ENCODE measurements around the gene ENSA.
"Not testable (repeated sequence)": the region's sequence is repeated elsewhere in the genome, so short reads cannot be mapped to it uniquely, and the experiment has no call there.

Gene ENSA

DNA sequence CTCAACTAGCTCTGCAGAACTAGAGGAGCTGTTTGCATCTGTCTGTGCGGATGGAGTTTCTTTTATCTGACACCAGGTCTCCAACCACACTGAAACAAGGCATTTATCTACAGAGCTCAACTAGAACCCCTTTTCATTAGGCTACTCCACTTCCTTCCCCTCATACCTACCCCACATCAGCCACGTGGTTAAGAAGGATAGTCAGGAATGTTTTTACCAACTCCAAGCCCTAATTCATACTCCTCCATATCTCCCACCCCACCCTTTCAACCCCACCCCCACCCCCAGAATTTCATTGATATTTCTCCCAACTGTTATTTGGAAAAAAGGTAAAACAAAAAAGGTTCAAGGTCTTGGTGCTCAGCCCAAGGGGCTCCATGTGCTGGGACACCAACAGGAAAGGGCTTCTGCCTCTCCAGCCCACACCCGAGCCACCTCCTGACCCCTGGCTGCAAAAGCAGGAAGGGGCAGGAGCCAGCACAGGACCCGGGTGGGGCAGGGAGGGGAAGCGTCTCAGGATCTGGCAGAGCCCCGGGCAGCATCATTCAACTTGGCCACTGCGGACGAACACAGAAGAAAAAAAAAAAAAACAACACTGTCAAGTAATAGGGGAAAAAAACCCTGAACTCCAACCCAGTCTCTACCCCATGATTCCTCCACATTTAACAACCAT is 7.0 kb downstream of the ENSA start:
- no peak for DNase-seq

DNA sequence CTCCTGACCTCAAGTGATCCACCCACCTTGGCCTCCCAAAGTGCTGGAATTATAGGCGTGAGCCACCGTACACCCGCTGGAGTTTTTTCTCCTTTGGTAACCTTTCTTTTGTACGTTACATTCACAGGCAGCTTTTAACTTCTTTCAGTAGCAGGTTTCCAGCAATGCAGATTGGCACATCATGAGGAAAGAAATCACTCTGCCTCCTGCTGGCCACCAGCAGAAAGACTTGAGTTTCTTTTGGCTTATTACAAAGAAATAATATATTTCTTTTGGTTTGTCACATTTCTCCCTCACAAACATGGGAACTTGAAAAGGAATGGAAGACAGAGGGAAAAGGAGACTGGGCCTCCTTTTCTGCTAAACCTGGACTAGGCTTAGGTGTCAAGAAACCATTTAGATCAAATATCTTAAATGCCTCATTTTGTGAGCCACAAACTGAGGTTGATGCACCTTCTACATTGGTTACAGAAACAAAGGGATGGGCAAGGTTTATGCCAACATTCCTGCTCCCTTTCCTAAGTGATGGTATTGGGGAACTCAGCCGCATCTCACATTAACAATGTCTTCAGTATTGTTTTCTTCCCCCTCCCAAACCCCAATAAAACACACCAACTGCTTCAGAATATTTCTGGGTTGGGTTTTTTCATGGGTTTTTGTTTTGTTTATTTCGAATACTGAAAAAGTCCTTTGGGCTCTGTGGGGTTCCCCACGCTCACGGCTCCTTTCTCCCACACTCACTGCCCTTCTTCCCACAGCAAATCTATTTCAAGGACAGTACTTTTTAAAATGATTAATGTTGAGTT is 7.7 kb downstream of the ENSA start:
- DNase-seq: peak in 8 of 58 donors; percentile 4 to 25 (median 8)

DNA sequence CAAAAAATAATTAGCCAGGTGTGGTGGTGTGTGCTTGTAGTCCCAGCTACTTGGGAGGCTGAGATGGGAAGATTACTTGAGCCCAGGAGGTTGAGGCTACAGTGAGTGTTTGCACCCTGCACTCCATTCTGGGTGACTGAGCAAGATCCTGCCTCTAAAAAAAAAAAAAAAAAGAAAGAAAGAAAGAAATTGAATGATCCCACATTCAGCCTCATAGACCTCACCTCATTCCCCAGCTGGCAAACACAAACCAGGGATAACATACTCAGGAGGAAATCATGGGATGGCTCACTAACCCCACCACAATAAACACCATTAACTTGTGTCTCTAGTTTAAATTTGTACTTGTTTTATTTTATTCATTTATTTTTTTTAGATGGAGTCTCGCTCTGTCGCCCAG is 8.5 kb downstream of the ENSA start:
- DNase-seq: no peak

DNA sequence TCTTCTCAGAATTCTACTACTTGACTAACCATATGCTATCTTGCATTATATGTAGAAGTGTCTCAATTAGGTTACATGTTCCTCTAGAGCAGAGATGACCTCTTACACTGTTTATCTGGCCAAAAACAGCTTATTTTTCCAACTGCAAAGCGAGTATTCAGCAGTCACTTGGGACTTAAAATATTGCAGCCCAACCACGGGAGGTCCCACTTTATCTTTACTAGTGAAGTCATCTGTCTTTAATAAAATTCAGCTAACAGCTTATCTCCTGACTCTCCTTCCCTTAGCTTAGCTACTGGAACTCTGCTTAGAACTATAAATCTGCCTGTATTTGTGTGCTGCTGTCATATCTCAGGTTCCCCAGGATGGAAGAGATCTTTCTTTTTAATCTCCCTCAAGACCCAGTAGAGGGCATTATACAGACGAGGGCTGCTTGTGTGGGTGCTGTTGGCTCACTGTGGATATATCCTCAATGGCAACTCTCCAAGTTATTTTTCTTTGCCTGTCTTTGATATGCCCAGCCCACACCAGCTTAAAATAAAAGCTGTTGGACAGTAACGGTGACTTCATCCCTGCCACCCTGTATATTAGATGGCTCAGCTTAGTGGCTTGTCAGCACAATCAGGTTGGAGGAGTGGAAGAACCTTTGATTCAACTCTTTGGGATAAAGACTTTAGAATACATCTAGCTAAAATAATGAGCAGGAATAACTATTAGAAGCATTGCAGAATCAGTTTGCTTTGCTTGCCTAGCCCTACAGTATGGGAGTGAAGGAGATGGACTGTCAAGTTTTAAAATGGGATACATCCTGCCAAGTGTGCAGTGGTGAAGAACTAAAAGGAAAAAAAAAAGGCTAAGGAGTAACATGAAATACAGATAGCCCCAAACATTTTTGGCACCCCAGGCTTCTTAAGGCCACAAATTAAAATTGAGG is 9.6 kb downstream of the ENSA start:
- DNase-seq: peak in 6 of 58 donors; percentile 3 to 43 (median 24)

DNA sequence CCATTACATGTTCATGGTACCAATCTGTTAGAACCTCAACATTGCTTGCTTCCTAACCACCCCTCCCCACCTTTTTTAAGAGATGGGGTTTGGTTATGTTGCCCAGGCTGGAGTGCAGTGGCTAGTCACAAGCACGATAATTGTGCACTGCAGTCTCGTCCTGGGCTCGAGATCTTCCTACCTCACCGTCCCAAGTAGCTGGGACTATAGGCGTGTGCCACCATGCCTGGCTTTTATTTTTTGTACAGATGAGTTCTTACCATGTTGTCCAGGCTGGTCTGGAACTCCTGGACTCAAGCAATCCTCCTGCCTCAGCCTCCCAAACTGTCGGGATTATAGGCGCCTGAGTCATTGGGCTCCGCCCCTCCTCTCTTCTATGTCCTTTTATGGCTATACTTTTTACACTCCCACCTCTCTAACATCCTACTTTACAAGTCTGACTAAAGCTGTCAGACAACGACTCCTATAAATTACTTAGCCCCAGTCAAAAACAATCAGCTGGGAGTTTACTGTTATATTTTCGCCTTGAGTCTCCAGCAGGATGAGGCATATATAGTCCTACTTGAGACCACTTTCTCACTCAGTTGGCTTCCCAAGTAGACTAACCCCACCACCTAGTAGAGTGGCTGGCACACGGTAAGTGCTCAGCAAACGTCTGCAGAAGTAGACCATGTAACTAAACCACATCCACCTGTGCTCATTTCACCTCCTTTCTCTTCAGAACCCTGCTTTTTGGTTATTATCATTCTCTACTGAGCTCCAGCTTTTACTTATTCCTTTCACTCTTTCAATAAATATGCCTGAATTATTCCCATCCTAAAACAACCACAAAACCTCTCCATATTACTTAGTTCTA is 13.8 kb downstream of the ENSA start:
- no peak for DNase-seq

DNA sequence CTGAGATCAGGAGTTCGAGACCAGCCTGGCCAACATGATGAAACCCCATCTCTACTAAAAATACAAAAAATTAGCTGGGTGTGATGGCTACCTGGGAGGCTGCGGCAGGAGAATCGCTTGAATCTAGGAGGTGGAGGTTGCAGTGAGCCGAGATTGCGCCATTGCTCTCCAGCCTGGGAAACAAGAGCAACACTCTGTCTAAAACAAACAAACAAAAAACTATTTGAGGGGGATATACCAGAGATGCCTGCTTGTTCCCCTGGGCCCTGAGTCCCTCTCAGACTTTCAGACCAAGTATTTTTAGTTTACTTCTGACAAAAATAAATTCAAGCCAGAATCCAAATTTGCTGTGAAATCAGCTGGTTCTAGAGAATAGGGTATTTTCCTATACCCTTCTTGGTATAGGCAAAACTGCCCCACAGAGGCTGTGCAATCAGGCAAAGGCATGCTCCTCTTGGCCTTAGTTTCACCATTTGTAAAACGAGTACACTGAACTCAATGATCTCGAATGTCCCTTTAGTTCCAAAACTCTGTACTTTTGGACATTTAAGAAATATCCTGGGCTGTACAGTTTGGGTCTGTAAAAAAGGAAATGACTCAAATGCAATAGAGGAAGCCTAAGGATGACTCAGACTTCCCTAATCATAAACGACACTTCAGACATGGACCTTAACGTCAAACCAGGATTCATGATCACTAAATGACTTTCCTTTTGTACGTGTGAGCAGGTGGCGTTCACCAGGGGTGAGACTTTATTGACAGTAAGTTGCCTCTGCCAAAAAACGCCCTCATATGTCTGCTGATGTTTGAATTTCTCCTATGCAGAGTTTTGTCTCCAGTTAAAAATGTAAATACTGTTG is 16.1 kb downstream of the ENSA start:
- DNase-seq: peak in 3 of 58 donors; percentile 6 to 64 (median 10)

DNA sequence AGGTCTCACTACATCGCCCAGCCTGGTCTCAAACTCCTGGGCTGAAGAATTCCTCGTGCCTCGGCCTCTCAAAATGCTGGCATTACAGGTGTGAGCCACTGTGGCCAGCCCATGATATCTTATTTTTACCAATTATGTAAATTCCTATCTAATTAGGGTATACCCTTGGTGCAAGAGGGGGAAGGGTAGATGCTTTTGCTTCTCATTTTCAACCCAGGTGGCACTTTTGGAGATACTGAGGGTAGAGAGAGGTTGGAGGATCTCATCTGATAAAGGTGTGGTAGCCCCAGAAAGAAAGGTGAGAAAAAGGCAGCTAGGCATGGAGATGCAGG is 17.4 kb downstream of the ENSA start:
- DNase-seq: no peak

DNA sequence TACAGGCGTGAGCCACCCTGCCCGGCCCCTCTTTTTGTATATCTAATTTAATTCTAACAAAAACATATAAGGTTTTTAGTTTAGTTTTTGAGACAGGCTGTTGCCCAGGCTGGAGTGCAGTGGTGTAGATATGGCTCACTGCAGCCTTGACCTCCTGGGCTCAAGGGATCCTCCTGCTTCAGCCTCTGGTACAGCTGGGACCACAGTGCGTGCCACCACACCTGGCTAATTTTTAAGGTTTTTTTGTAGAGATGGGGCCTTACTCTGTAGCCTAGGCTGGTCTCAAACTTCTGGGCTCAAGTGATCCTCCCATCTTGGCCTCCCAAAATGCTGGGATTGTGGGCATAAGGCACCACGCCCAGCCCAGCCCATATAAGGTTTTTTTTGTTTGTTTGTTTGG is 18.8 kb downstream of the ENSA start:
- no peak for DNase-seq

DNA sequence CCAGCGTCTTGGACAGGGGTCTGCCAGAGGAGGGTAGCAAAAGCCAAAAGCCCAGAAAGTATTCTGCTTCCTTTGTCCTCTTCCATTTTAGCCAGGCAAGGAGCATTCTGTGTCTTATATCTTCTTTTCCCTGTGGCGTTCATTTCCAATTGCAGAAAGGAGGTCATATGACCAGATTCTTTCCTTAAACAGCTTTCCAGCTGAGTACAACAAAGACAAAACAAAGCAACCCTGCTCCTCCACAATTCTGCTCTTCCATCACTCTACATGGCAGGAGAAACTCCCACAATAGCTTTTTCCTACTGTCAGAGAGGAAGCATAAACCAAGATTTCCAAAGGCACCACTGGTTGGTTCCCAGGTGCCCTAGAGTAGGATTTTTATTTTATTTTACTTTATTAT is 19.7 kb downstream of the ENSA start:
- DNase-seq: peak in 1 of 58 donors; percentile 14

DNA sequence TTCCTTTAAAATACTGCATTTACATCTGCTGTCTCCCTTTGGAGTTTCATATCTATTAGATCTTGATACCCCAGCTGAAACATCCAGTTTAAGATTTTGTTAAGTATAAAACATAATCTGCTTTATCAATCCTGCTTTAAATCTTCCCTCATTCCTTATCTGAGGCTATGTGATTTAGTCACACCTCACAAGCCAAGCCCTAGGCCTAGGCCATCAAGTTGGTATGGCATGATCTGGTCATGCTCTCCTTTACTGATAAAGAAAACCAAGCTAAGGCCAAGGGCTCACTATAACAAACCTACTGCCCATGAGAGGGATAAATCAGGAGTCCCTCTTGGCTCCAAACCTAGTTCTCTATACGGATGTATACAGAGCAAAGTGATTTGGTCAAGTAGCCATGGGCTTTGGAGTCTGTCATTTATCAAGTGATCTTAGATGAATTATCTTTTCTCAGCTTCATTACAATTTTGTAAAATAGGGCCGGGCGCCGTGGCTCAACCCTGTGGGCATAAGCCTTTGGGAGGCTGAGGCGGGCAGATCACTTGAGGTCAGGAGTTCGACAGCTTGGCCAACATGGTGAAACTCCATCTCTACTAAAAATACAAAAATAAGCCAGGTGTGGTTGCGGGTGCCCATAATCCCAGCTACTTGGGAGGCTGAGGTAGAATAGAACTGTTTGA is 22.8 kb downstream of the ENSA start:
- DNase-seq: no peak

DNA sequence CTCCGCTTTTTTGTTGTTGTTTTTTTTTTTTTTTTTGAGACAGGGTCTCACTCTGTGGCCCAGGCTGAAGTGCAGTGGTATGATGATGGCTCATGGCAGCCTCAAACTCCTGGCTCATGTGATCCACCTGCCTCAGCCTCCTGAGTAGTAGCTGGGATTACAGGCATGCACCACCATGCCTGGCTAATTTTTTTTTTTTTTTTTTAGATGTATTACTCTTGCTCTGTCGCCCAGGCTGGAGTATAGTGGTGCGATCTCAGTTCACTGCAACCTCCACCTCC is 24.0 kb downstream of the ENSA start:
- not testable (repeated sequence) for DNase-seq

DNA sequence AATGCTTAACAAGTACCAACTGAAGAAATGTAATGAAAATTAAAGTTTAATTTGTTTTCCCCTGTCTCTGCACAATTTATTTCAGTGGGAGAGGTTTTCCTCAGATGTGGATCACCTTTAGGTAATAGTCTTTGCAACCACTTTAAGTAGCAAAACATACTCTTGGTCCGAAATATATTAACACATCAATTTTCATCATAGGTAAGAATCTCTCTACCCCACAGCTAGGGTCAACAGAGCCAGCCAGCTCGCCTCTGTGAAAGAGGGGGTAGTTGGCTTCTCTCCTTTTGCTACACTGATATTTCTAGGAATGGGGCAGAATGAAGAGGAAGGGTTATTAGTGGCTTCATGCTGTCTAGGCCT is 25.2 kb downstream of the ENSA start:
- no peak for DNase-seq

DNA sequence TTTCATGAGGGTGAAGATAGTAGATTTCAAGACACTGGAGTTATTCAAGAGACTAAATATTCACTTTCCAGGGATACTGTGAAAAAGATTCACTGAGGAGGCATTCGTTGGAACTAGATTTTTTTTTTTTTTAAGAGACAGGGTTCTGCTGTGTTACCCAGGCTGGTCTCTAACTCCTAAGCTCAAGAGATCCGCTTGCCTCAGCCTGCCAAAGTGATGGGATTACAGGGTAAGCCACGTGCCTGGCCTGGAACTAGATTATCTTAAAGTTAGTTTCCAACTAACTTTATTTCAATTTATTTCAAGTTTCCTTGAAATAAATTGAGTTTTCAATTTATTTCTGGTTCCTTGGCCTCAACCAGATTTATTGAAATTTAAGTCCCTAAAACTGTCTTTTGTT is 25.7 kb downstream of the ENSA start:
- no peak for DNase-seq

DNA sequence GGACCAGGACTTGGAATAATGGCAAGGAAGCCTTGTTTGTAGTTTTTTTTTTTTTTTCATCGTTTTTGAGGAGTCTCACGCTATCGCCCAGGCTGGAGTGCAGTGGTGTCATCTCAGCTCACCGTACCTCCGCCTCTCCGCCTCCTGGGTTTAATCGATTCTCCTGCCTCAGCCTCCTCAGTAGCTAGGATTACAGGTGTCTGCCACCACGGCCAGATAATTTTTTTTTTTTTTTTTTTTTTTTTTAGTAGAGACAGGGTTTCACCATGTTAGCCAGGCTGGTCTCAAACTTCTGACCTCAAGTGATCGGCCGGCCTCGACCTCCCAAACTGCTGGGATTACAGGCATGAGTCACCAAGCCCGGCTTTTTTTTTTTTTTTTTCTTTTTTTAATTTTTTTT is 27.0 kb downstream of the ENSA start:
- not testable (repeated sequence) for DNase-seq

DNA sequence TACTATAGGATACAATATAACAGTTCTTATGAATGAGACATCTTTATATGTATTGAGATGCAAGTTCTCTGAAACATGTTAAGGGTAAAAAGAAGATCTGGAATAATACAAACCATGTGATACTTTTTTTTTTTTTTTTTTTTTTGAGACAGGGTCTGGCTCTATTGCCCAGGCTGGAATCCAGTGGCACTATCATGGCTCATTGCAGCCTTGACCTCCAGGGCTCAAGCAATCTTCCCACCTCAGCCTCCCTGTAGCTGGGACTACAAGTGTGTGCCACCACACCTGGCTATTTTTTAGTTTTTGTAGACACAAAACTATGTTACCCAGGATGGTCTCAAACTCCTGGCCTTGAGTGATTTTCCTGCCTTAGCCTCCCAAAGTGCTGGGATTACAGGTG is 27.9 kb downstream of the ENSA start:
- DNase-seq: no peak

DNA sequence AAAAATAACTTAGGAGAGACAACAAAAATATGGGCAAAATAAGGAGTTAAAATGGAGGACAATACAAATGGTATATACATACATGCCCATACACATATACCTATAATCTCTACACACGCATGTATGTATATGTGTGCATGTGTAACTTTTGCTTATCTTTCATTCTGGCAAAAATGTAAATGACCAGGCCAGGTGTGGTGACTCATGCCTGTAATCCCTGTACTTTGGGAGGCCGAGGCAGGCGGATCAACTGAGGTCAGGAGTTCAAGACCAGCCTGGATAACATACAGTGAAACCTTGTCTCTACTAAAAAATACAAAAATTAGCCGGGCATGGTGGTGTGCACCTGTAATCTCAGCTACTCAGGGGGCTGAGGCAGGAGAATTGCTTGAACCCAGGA is 31.1 kb downstream of the ENSA start:
- DNase-seq: not testable (repeated sequence)

DNA sequence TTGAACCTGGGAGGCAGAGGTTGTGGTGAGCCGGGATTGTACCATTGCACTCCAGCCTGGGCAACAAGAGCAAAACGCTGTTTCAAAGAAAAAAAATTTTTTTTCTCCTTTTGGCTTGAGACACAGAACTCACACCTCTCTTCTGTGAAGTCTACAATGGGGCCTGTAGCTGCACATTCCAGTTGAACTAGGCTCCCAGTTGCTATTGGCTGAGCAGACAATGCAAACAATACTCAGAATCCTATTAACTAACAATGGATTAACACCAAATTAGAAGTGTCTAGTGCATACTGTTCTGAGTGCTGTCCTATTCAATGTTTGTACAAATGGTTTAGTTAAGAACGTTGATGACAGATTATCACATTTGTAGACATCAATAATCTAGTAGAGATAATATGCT is 32.4 kb downstream of the ENSA start:
- no peak for DNase-seq

DNA sequence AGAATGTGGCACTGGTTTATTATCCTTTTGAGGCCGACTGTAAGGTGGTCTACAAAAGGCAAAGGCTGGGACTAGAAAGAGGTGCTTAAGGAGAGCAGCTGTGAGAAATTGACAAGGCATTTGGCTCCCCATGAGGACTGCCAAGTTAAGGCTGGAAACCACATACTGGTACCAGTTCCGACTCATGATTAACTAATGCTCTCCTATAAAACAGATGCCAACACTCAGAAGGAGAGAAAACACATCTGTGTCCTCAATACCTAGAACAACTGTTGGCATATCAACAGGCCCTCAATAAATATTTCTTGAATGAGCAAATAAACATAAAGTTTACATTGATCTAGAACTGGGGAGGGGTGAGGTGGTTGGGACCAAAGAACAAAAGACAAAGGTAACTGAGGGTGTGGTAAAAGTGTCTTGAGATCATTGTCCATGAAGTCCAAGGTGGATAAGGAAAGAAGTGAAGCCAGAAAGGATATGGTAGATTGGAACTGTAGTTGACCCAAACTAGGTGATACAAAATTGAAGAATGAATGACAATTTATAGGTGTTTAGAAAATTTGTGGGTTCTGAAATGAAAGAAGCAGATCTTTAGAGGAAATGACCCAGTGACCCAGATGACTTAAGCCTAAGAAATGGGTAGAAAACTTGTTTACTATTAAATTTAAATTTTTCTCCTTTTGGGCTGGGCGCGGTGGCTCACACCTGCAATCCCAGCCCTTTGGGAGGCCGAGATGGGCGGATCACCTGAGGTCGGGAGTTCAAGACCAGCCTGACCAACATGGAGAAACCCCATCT is 33.1 kb downstream of the ENSA start:
- DNase-seq: no peak

DNA sequence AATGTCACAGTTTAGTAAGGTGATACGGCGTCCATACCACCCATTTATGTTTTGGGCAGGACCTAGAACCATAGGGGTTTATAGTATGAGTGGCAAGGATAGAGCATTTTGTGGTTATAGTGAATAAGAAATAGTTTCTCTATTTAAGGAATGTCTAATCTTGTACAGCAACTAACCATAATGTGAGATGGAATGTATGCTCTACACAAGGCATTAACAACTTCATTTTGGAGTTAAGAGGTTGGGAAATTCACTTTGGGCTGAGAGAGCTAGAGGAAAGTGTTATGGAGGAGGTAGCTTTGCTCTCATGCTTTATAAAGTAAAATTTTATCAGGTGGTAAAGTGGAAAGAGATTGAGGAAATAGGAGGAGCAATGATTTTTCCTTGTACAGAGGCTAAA is 47.0 kb downstream of the ENSA start:
- DNase-seq: no peak

All from anterior cingulate cortex (tissue), 58 donors.